NOMO-1 treated with dmso at 0.1 percent for 144 hours (cell line): ENCODE data around the gene ST6GAL1.
"Not testable (repeated sequence)": the region's sequence is repeated elsewhere in the genome, so short reads cannot be mapped to it uniquely, and the experiment has no call there.

Source experiments
- DNase-seq: peaks from one replicate; lab custom pipeline; 2025; ENCODE audit not compliant: unreplicated experiment; lab: John Stamatoyannopoulos, UW

Gene ST6GAL1

DNA sequence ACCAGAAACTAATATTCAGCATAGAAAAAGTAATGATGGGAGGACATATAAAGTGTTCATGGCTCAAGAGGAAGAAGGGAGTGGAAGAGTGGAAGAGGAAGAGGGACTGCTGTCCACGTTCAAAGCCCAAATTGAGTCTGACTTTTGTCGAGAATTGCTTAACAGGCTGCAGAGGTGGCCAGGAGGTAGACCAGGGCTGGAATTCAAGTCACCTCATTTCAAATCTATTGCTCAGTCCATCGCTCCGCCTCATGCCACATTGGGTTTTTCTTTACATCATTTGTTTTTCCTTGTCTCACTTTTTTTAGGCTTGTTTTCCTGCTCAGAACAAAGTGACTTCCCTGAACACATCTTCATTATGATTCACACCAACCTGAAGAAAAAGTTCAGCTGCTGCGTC lies 112.0 kb downstream of the ST6GAL1 start:
- no peak for DNase-seq

DNA sequence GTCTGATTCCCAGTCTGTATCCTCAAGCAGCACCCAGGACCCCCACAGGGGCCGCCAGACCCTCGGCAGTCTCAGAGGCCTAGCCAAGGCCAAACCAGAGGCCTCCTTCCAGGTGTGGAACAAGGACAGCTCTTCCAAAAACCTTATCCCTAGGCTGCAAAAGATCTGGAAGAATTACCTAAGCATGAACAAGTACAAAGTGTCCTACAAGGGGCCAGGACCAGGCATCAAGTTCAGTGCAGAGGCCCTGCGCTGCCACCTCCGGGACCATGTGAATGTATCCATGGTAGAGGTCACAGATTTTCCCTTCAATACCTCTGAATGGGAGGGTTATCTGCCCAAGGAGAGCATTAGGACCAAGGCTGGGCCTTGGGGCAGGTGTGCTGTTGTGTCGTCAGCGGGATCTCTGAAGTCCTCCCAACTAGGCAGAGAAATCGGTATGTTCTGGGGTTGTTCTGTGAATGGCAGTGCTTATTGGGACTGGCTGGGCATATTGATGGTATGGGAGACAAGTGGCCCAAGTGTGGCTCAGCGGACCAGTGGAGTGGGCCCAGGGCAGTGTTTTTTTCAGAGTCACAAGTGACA lies 112.6 kb downstream of the ST6GAL1 start:
- DNase-seq, result no peak

DNA sequence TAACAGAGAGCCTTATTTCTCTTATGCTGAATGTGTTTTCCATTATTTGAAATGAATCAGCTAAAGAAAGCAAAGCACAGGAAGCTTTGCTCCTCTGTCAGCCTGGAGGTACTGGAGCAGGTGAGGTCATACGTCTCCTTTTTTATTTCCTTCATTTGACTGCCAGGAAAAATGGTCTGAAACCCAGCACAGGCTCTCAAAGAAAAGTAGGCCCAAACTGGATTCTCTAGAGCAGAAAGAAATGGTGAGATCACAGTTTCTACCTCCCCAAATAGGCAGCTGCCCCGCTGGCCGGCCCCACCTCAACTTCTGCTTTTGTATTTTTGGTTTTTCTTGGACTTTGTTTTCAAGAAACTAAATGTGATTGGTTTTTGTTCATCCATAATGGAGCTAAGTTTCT lies 113.9 kb downstream of the ST6GAL1 start:
- peak; percentile 92 for DNase-seq

DNA sequence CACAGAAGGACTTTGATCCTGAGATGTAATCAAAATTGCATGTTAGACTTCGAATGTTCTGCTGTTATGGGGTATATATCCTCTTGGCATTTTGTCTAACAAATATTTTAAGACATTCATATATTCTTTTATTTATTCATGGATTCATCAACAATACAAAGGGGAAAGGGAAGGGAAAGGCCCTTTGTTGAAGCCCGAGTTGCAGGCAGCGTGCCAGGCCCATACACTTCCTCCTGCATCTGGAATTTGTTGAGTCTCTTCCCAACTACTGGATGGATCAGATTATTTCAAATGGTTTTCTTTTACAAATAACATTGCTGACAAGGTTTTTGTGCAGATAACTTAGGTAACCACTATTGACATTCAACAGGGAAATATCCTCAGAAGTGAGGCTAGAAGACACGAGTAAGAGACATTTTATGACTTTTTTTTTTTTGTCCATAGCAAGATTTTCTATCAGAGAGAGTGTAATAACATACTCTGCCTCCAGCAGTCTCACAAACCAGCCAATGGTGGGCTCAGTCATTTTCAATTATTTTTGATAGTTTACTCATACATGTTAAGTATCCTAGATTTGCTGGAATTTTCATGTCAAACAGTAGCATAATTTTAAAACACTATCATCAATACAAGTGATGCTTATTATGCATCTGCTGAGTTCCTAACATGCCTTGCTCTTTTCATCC lies 114.7 kb downstream of the ST6GAL1 start:
- DNase-seq, result no peak

DNA sequence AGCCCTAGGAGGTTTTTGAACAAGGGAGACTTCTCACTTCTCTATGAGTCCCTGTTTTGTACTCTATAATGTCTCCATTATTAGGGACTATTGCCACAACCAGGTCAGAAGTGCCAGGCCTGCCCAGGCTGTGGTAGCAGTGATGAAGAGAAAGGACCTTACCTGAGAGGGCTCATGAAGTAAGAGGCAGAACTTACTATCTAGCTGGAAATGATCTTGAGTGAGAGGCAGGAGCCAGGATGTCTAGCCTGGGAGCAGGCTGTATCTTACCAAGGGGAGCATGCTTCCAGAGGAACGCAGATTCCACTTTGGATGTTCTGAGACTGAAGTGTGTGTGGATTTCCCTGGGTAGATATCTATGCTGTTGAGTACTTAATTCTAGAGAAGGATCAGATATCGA lies 115.7 kb downstream of the ST6GAL1 start:
- no peak for DNase-seq

DNA sequence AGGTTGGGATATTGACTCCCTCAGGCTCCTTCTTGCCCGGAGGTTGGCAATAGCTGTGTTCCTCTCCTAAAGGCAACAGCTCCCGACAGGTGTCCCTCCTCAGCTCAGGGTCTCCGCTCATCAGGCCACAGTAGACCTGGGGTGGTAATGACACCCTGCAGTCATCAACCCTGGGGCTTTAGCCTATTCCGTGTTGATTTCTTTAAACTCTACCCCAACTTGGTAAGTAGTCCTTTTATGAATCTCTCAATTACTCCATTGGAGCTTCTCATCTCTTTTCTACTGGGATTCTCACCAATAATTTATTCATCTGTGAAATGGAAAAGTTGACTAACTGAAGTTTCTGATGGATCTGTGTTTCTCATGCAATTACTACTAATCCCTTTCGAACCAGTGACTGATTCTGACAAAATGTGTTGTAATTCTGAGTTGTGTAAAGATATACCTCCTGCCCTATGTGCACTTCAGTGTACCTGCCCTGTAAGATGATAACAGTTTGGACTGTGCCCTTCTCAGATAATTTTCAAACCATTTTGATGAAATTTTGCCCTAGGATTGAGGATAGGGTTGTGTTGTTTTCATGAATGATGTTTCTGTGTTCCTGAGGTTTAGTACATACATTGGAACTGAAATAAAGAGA lies 119.3 kb downstream of the ST6GAL1 start:
- DNase-seq, result no peak

DNA sequence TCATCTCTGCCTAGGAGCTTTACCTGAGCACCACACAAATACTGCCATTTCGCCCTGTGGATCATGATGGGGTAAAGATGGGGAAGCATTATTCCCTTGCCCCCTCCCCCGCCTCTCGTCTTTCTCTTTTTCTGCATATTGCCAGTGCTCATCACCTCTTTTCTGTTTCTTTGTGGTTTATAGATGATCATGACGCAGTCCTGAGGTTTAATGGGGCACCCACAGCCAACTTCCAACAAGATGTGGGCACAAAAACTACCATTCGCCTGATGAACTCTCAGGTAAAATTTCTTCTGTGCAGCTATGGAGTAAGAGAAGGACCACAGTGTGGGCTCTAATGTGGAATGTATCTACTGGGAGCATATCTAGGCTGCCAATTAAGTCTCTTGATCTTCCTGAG lies 120.7 kb downstream of the ST6GAL1 start:
- DNase-seq, result no peak

DNA sequence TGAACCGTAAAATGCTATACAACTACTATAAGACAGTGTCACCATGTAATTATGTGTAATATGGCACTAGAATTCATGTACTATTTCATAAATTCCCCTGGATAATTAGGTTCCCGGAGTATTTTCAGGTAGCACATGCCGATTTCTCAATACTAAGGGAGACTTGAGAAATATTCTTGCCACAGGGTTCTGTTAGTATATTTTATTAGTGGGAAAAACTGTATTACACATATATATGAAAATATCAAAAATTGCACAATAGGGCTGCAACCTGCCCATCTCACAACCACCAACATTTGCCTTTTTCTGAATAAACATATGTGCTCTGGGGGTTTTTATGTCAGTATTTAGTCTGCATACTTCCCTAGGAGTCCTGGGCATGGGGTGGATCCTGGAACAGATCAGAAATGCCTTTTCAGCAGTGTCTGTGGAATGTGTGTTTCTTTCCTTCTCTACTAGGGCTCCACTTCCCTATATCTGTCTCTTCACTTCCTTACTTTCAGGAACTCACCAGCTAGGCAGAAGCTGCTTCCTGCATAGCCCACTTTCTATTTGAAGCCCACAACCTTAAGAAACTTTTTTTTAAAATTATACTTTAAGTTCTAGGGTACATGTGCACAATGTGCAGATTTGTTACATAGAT lies 121.5 kb downstream of the ST6GAL1 start:
- peak; percentile 24 for DNase-seq

DNA sequence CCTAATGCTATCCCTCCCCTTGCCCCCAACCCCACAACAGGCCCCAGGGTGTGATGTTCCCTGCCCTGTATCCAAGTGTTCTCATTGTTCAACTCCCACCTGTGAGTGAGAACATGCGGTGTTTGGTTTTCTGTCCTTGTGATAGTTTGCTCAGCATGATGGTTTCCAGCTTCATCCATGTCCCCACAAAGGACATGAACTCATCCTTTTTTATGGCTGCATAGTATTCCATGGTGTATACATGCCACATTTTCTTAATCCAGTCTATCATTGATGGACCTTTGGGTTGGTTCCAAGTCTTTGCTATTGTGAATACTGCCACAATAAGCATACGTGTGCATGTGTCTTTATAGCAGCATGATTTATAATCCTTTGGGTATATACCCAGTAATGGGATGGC lies 122.1 kb downstream of the ST6GAL1 start:
- DNase-seq, result not testable (repeated sequence)

DNA sequence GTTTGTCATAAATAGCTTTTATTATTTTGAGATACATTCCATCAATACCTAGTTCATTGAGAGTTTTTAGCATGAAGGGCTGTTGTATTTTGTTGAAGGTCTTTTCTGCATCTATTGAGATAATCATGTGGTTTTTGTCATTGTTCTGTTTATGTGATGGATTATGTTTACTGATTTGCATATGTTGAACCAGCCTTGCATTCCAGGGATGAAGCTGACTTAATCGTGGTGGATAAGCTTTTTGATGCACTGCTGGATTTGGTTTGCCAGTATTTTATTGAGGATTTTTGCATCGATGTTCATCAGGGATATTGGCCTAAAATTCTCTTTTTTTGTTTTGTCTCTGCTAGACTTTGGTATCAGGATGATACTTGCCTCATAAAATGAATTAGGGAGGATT lies 124.1 kb downstream of the ST6GAL1 start:
- not testable (repeated sequence) for DNase-seq

DNA sequence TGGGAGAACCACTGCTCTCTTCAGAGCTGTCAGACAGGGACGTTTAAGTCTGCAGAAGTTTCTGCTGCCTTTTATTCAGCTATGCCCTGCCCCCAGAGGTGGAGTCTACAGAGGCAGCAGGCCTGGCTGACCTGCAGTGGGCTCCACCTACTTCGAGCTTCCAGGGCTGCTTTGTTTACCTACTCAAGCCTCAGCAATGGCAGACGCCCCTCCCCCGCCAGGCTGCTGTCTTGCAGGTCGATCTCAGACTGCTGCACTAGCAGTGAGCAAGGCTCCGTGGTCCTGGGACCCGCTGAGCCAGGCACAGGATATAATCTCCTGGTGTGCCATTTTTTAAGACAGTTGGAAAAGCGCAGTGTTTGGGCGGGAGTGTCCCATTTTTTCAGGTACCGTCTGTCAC lies 127.5 kb downstream of the ST6GAL1 start:
- DNase-seq, result not testable (repeated sequence)

DNA sequence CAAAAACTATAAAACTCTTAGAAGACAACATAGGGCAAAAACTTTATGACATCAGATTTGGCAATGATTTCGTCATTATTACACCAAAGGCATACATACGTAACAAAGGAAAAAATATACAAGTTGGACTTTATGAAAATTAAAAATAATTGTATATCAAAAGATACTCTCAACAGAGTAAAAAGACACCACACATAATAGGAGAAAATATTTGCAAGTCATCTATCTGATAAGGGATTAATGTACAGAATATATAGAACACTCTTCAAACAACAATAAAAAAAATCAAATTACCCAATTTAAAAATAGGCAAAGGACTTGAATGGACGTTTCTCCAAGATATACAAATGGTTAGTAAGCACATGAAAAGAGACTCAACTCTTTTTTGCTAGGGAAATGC lies 131.4 kb downstream of the ST6GAL1 start:
- DNase-seq, result no peak

DNA sequence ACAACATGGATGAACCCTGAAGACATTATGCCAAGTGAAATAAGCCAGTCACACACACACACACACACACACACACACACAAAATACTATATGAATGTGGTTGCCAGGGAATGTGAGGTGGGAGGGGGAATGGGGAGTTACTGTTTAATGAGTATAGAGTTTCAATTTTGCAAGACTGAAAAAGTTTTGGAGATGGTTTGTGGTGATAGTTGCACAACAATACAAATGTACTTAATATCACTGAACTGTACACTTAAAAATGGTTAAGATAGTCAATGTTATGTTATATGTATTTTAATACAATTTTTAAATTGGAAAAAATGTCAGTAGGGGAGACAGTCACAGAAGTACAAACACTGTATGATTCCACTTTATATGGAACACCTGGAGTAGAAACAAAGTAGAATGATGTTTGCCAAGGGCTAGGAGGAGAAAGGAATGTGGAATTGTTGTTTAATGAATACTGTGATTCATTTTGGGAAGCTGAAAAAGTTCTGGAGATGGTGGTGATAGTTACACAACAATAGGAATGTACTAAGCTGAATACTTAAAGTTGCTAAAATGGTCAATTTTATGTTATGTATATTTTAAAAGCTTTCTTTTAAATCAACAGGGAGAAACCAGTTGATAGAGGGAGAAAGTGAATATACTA lies 132.3 kb downstream of the ST6GAL1 start:
- peak; percentile 48 for DNase-seq

DNA sequence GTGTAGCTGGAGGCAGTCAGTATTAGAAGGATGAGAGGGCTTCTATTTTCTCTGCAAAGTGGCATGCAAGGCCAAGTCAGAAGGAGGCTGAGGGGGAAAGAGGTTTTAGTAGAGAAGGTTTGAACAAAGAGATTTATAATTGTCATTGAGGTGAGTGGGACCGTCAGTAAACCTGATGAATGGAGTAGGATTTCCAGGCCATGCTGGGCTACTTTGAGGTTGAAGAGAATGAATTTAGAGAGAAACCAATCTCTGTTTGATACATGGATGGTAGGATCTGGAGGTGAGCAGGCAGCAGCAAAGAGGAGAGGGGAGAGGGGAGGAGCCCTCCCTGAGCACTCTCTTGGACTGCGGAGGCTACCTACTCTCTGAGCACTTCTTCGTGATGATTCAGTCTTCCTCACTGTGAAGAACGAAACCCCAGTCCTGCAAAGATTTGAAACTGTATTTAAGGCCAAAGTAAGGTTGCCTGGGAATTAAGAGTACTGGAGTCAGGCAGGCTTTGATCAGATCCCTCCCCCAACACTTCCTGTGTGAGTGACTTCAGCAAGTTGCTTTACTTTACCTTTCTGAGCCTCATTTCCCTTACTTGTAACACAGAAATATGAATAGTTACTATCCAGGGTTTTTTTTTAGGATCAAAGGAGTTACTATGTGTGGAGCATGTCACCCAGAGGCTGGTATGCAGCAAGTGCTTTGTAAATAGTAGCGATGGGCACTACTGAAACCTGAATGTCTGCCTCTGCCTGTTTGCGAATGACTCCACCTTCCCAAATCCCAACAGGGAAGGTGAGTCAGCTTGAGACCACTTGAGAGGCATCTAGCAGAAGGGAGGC lies 133.2 kb downstream of the ST6GAL1 start:
- no peak for DNase-seq

DNA sequence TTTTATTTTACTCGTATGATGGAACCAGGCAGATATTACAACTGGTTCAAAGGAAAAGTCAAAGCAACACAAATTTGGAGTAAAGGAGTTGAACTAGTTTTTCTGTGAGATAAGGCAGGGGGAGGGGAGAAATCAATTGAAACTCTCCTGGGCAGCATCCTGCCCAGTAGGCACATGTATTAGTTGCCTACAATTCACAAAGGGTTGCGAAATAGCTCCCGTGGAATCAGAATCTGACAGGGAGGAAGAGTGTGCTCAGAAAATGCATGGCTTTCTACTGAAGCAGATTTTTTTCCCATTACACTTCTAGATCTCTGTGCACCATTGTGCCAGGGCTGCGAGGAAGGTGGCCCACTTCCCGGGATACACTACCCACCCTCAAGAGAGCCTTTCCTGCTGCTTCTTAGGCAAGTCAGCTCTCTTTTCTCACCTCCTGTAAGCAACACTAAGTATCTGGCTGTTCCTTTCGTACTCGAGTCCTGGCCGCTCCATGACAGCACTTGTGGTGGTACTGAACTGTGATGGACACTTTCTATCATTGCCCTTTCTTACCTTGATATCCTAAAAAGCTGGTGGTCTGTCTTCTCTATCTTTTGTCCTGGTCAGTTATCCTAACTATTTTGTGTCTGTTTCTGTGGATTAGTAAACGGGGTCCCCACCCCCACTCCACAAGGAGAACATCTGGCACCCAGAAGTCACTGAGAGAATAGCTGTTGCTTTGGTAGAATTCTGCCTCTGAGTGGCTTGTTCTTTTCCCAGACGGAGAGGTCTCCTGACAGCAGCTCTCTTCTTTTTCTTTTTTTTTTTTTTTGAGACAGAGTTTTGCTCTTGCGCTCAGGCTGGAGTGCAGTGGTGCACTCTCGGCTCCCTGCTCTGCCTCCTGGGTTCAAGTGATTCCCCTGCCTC lies 134.1 kb downstream of the ST6GAL1 start:
- DNase-seq, result no peak

DNA sequence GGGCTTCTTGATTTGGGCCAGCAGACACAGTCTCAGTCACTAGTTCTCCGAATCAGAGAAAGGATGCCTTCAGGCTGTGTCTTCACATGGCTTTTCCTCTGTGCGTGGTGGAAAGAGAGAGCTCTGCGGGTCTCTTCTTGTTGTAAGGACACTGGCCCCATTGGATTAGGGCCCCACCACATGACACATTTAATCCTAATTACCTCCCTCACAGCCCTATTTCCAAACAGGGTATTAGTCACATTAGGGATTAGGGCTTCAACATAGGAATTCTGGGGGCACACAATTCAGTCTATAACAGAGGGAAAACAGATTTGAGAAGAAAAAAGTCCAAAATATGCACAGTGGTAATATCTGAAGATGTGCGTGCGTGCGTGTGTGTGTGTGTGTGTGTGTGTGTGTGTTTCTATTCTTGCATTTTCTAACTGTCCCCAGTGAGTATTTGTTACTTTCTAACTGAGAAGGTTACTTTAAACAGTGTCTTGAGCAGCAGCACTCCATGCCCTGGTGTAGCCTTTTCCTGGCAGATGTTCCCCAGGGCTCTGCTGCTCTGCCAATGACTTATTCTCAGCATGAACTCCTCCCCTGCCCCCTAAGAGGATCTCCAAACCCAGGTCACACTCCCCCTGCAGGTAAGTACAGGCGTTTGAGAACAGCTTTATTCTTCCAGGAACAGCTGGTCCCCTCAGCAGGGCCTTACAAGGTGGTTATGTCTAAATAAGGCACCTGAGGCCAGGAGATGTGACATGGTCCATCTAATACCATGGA lies 136.1 kb downstream of the ST6GAL1 start:
- DNase-seq, result peak; percentile 33

DNA sequence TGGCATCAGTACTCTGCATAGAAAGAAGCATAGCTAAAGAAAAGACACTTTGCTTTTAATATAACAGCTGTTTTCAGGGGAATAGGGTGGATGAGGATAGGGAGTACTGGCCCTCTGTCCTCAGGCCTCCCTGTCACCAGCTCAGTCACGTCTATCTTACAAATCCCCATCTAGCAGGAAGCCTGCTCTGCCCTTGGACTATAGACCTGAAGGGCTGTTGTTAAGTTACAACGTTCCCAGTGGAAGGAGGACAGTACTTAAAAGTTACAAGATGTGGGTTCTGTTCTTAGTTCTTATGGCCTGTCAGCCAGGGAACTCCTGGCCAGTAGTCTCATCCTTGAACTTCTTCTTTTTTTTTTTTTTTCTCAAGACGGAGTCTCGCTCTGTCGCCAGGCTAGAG lies 138.5 kb downstream of the ST6GAL1 start:
- DNase-seq, result no peak

DNA sequence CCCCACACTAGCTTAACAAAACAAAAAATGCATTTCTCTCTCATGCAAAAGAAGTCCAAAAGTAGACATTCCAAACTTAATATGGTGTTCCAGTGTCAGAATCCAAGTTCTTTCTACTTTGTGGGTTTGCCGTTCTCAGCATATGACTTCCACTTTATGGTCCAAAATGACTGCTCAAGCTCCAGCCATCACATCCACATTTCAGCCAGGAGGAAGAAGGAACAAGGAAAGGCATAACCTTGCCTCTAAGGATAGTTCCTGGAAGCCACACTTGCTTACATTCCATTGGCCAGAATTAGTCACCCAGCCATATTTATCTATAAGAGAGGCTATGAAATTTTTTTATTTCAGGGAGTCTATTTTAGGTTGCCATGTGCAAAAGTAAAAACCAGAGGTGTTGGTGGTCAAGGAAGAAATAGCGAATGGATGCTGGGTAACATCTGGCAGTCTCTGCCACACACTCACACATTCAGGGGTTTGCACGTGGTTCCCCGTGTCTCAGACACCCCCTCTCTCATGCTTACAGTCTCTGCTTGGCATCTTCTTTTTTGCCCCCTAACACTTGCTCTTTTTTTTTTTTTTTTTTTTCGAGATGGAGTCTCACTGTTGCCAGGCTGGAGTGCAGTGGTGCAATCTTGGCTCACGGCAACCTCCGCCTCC lies 139.7 kb downstream of the ST6GAL1 start:
- DNase-seq, result no peak
